Measurements from ENCODE around the gene RNASEH2B.

GRCh38 chr13:50923272-50923671, 13.7 kb downstream of the RNASEH2B start:
- TF ChIP-seq CTCF (IDR thresholded peaks at IDR 0.05) (no peak), ZFX (IDR thresholded peaks at IDR 0.05; ENCODE audit: borderline replicate concordance) (no peak)
